Lower lobe of right lung (tissue), 2 donors: Measurements from ENCODE around the gene HOXA3. TPM values are rescaled to one million over a fixed set of nuclear protein-coding genes. Genes with fewer than 3 reads are reported as not detected.
A peak's percentile ranks its signal among the peaks of the same experiment; 100 is the strongest.

Source experiments
- ATAC-seq, 2 donors: fragments of 200-7000 bp; cut with Tn5 transposase; one replicate each; pipeline ENCODE4 v1.9.1; 2020 to 2022; ENCODE audit warnings: mild to moderate bottlenecking in 2 of 2, moderate library complexity in 2 of 2
- DNase-seq: peaks from one replicate; pipeline ENCODE4 v3.0.0-alpha.2; 2020
- H3K27ac ChIP-seq: fragments of 200-600 bp; one replicate; pipeline ENCODE4 v1.8.0; 2022
- H3K27me3 ChIP-seq: fragments of 200-600 bp; one replicate; pipeline ENCODE4 v1.8.0; 2022; ENCODE audit warnings: low read depth
- H3K36me3 ChIP-seq: fragments of 200-600 bp; one replicate; pipeline ENCODE4 v1.8.0; 2022; ENCODE audit warnings: mild to moderate bottlenecking
- H3K4me1 ChIP-seq: fragments of 200-600 bp; one replicate; pipeline ENCODE4 v1.8.0; 2022
- H3K4me3 ChIP-seq: fragments of 200-600 bp; one replicate; pipeline ENCODE4 v1.8.0; 2022; ENCODE audit warnings: mild to moderate bottlenecking
- H3K9me3 ChIP-seq: fragments of 200-600 bp; one replicate; pipeline ENCODE4 v1.8.0; 2022
- intact Hi-C: fragments of 100-400 bp; cut with DNase I; formaldehyde crosslinking; loops from one replicate; pipeline ENCODE4 v1.11.0; 2022
- total RNA-seq: library from RNA; stranded (reverse); fragmentation: NEBNext Ultra II Directional; extraction: Animal tissue kit (Norgen Biotek cat#: 25700); gene quantifications from one replicate; pipeline ENCODE4 v1.2.1, GENCODE V29; 2021
- TF ChIP-seq, protein P1 (sequence below): fragments of 200-600 bp; IDR thresholded peaks from one replicate; pipeline ENCODE4 v1.8.0; 2022; ENCODE audit warnings: antibody characterized with exemption, mild to moderate bottlenecking
- donor health status: DM: no; HTN: yes; CAD: no; lungs with severe emphysema.

The HOXA3 gene
- total RNA-seq, 1 donor from 2014 or later, result 4.6 TPM

GRCh38 chr7:27173956-27174873 lies 21.8 kb upstream of the HOXA3 start, which contains the start of gene HOXA10:
Gene HOXA10, minus strand, starts transcription at chr7:27174320. Its CDS starts 14 bp downstream, at chr7:27174306.
- intact Hi-C loops, result no loop called here
- TF ChIP-seq, protein P1, sequence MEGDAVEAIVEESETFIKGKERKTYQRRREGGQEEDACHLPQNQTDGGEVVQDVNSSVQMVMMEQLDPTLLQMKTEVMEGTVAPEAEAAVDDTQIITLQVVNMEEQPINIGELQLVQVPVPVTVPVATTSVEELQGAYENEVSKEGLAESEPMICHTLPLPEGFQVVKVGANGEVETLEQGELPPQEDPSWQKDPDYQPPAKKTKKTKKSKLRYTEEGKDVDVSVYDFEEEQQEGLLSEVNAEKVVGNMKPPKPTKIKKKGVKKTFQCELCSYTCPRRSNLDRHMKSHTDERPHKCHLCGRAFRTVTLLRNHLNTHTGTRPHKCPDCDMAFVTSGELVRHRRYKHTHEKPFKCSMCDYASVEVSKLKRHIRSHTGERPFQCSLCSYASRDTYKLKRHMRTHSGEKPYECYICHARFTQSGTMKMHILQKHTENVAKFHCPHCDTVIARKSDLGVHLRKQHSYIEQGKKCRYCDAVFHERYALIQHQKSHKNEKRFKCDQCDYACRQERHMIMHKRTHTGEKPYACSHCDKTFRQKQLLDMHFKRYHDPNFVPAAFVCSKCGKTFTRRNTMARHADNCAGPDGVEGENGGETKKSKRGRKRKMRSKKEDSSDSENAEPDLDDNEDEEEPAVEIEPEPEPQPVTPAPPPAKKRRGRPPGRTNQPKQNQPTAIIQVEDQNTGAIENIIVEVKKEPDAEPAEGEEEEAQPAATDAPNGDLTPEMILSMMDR, result no peak
- H3K4me1 ChIP-seq, result peaks cover 38% of the 10 kb centered on the region
- H3K9me3 ChIP-seq, result no peaks in the 10 kb centered on the region
- H3K4me3 ChIP-seq, result peak within 1 kb of the TSS; percentile 56
- peak; percentile 43 for DNase-seq
- peak in 1 of 2 donors; percentile 14 for ATAC-seq
- no peak within 1 kb of the TSS for H3K27ac ChIP-seq
- no peaks in the 10 kb centered on the region for H3K36me3 ChIP-seq
- peaks cover 100% of the 10 kb centered on the region for H3K27me3 ChIP-seq

DNA sequence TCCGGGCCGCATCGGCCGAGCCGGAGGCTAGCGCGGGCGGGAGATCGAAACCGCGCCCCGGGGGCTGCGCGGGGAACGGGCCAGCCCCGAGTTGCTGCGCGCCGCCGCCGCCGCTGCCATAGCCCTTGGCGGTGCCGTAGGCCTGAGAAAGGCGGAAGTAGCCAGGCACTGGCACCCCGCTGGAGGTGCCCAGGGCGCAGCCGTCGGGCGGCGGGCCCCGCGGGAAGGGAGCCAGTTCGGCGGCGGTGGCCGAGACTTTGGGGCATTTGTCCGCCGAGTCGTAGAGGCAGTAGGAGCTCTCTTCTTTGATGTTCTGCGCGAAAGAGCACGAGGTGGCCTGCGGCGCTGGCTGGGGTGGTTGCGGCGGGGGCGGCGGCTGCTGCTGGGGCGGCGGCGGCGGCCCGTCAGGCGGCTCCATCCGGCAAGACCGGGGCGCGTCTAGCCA lies 21.1 kb upstream of the HOXA3 start:
- DNase-seq (peak; percentile 48), ATAC-seq (peak; percentile 71 to 73)
- Histone ChIP-seq H3K27ac (no peak overlapping the region), H3K27me3 (peaks cover 100% of the 10 kb centered on the region), H3K9me3 (no peaks in the 10 kb centered on the region), H3K36me3 (no peaks in the 10 kb centered on the region), H3K4me1 (peaks cover 40% of the 10 kb centered on the region), H3K4me3 (peak overlapping the region; percentile 56)
- TF ChIP-seq, protein P1, result no peak
- intact Hi-C loops, result no loop called here

DNA sequence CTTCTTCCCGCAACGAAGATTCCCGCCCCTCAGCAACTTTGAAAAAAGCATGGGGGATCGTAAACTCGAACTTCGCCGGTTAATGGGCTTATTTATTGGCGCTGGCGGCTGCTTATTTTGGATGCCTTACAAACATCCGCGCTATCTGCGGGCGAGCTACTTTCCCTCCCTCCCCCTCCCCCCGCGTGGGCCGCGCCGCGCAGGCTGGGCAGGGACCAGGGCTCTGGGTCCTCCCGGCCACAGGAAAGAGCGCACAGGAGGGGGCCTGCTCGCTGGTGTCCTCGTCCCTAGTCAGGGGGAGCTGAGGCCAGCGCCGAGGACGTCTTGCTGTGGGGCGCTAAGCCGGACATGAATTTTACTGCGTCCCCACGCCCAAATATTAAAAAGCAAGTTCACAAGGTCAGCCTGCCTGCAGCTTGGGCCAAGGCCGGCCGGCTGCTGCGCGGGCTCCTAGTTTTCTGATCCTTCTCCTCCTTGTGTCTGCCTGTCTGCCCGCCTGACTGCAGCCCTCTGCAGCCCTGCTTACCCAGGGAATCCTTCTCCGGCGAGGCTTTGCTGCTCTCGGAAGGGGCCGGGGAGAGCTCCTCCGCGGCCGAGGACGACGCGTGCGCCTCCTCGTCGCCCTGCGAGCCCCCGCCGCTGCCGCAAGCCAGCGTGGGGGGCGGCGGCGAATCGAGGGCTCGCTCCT lies 20.6 kb upstream of the HOXA3 start:
- DNase-seq (peak; percentile 40), ATAC-seq (peak; percentile 25 to 42)
- Histone ChIP-seq H3K27me3 (peaks cover 100% of the 10 kb centered on the region), H3K36me3 (no peaks in the 10 kb centered on the region), H3K27ac (no peak overlapping the region), H3K4me1 (peaks cover 40% of the 10 kb centered on the region), H3K9me3 (no peaks in the 10 kb centered on the region), H3K4me3 (peak overlapping the region; percentile 56)
- intact Hi-C loops, result no loop called here
- TF ChIP-seq, protein P1, result no peak

DNA sequence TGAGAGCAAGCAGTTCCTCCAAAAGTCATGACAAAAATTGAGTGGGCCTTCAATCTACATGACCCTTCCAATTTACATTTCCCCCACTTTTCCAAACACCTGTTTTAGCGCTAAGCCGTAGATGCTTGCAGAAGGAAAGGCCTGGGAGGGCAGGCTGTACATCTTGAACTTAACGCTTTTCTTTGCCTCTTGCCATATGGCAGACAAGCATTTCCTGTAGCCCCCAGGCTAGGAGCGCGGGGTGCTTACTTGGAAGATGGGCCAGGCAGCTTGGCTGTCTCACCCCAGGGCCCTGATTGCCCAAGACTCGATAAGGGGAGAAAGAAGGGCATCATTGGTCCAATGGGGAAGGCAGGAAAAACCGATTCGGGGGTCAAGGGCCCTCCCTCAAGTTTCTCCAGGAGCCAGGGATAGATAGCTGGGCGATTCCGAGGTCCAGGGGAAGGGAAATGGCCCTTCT lies 20.0 kb upstream of the HOXA3 start:
- ATAC-seq (no peak), DNase-seq (no peak)
- Histone ChIP-seq H3K4me1 (peaks cover 40% of the 10 kb centered on the region), H3K9me3 (no peaks in the 10 kb centered on the region), H3K27ac (no peak overlapping the region), H3K36me3 (no peaks in the 10 kb centered on the region), H3K27me3 (peaks cover 100% of the 10 kb centered on the region), H3K4me3 (peak overlapping the region; percentile 56)
- intact Hi-C loops, result no loop called here
- TF ChIP-seq, protein P1, result no peak

- no peak for ATAC-seq
- no peak for DNase-seq
- TF ChIP-seq, protein P1, result no peak
- peaks cover 40% of the 10 kb centered on the region for H3K4me1 ChIP-seq
- H3K27me3 ChIP-seq, result peaks cover 100% of the 10 kb centered on the region
- no peak overlapping the region for H3K4me3 ChIP-seq
- intact Hi-C loops, result no loop called here
- no peaks in the 10 kb centered on the region for H3K36me3 ChIP-seq
- H3K27ac ChIP-seq, result no peak overlapping the region
- H3K9me3 ChIP-seq, result no peaks in the 10 kb centered on the region
These were observed 19.4 kb upstream of the HOXA3 start for GRCh38 chr7:27171637-27172314.
